ENCODE results near the gene CD163. TPM values are rescaled to one million over a fixed set of nuclear protein-coding genes. Genes with fewer than 3 reads are reported as not detected.
A peak's percentile ranks its signal among the peaks of the same experiment; 100 is the strongest.
"Not testable (repeated sequence)": the region's sequence is repeated elsewhere in the genome, so short reads cannot be mapped to it uniquely, and the experiment has no call there.

The CD163 gene
- 0.11 TPM in 1 of 2 replicates, not detected in the other for total RNA-seq (2014; rRNA removed)
- not detected for polyA plus RNA-seq (2012)

- DNase-seq (ENCODE audit: low read depth) = no peak
Observed at GRCh38 chr12:7503686-7504415, at the start of gene CD163. Gene CD163, minus strand, starts transcription at chr12:7503777. Its CDS starts 87 bp downstream, at chr12:7503690.

- DNase-seq (ENCODE audit: low read depth) = peak; percentile 11
Observed at GRCh38 chr12:7542813-7543212, 39.2 kb upstream of the CD163 start.

GRCh38 chr12:7542046-7542445 lies 38.5 kb upstream of the CD163 start:
- DNase-seq (ENCODE audit: low read depth) = no peak

- DNase-seq (ENCODE audit: low read depth) = no peak
Observed at GRCh38 chr12:7514416-7514815, 10.8 kb upstream of the CD163 start.

GRCh38 chr12:7512553-7512952 lies 9.0 kb upstream of the CD163 start:
- DNase-seq (ENCODE audit: low read depth) = peak; percentile 93

- not testable (repeated sequence) for DNase-seq (ENCODE audit: low read depth)
Observed at GRCh38 chr12:7509793-7510470, 6.4 kb upstream of the CD163 start.

GRCh38 chr12:7502612-7503011 lies 965 bp downstream of the CD163 start:
- DNase-seq (ENCODE audit: low read depth) = no peak

- peak; percentile 48 for DNase-seq (ENCODE audit: low read depth)
Observed at GRCh38 chr12:7501031-7501588, 2.5 kb downstream of the CD163 start.

GRCh38 chr12:7499636-7500035 lies 3.9 kb downstream of the CD163 start:
- peak; percentile 11 for DNase-seq (ENCODE audit: low read depth)

GRCh38 chr12:7498809-7499208 lies 4.8 kb downstream of the CD163 start:
- peak; percentile 79 for DNase-seq (ENCODE audit: low read depth)

- peak; percentile 32 for DNase-seq (ENCODE audit: low read depth)
Observed at GRCh38 chr12:7497661-7498060, 5.9 kb downstream of the CD163 start.

- no peak for DNase-seq (ENCODE audit: low read depth)
Observed at GRCh38 chr12:7496451-7496850, 7.1 kb downstream of the CD163 start.

GRCh38 chr12:7495136-7495535 lies 8.4 kb downstream of the CD163 start:
- no peak for DNase-seq (ENCODE audit: low read depth)

- no peak for DNase-seq (ENCODE audit: low read depth)
Observed at GRCh38 chr12:7493006-7493405, 10.6 kb downstream of the CD163 start.

- peak; percentile 17 for DNase-seq (ENCODE audit: low read depth)
Observed at GRCh38 chr12:7486512-7486911, 17.1 kb downstream of the CD163 start.

GRCh38 chr12:7485095-7485494 lies 18.5 kb downstream of the CD163 start:
- DNase-seq (ENCODE audit: low read depth) = no peak

GRCh38 chr12:7483343-7483742 lies 20.2 kb downstream of the CD163 start:
- DNase-seq (ENCODE audit: low read depth) = no peak

- DNase-seq (ENCODE audit: low read depth) = peak; percentile 33
Observed at GRCh38 chr12:7479771-7480170, 23.8 kb downstream of the CD163 start.

- DNase-seq (ENCODE audit: low read depth) = no peak
Observed at GRCh38 chr12:7472060-7472459, 31.5 kb downstream of the CD163 start.

- DNase-seq (ENCODE audit: low read depth) = peak; percentile 42
Observed at GRCh38 chr12:7460375-7461259, 43.0 kb downstream of the CD163 start.

- no peak for DNase-seq (ENCODE audit: low read depth)
Observed at GRCh38 chr12:7459973-7460372, 43.6 kb downstream of the CD163 start.

- no peak for DNase-seq (ENCODE audit: low read depth)
Observed at GRCh38 chr12:7451756-7452155, 51.8 kb downstream of the CD163 start.
